ENCODE data around the gene ABCA2.

DNA sequence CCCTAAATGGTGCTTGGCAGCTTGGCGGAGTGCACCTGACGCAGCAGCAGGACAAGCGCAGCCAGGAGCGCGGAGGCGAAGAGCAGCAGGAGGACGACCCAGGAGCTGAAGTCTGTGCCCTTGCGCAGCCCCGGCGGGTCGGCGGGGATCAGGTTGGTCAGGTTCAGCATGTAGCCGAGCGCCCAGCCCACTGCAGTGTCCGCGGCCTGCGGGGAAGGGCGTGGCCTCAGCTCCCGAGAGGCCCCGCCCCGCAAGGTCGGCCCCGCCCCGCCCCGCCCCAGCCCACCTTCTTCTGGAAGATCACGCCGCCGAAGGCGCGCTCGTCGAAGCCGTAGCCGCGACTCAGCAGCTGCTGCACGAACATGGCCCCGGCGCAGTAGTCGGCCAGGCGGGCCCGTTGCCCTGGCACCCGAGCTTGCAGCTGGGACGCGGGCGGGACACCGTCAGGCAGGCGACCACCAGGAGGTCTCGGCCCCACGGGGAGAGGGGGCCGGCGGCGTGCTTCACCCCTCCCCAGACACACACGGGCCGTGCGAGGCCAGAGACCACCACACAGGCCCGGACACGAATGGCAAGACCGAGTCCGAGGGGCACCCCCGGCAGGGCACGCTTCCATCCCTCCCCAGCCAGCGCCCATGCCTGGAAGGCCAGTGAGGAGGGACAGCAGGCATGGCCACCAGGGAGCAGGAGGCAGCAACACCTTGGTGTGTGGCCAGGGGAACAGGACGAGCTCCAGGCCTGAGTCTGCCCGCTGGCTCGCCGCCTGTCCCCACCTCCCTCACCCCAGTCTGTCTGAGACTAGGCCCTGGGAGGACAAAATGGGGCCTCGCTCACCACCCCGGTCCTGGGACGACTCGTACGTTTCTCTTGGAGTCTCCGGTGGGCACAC, 20.9 kb upstream of the ABCA2 start:
- TF ChIP-seq, protein P1, sequence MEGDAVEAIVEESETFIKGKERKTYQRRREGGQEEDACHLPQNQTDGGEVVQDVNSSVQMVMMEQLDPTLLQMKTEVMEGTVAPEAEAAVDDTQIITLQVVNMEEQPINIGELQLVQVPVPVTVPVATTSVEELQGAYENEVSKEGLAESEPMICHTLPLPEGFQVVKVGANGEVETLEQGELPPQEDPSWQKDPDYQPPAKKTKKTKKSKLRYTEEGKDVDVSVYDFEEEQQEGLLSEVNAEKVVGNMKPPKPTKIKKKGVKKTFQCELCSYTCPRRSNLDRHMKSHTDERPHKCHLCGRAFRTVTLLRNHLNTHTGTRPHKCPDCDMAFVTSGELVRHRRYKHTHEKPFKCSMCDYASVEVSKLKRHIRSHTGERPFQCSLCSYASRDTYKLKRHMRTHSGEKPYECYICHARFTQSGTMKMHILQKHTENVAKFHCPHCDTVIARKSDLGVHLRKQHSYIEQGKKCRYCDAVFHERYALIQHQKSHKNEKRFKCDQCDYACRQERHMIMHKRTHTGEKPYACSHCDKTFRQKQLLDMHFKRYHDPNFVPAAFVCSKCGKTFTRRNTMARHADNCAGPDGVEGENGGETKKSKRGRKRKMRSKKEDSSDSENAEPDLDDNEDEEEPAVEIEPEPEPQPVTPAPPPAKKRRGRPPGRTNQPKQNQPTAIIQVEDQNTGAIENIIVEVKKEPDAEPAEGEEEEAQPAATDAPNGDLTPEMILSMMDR (optimal IDR thresholded peaks at IDR 0.05 in 1 of 3, IDR thresholded peaks at IDR 0.05 in 1 of 3, conservative IDR thresholded peaks at IDR 0.05 in 1 of 3; ENCODE audit: extremely low read depth in 1 of 3, insufficient read depth in 2 of 3, low read length in 3 of 3): no peak
- no peak for TF ChIP-seq EZH2 (IDR thresholded peaks at IDR 0.05; ENCODE audit: low read length)

Data from keratinocyte (primary cell).